K562 (cell line): ENCODE results near the gene ANKRD34A. TPM values are rescaled to one million over a fixed set of nuclear protein-coding genes. Genes with fewer than 3 reads are reported as not detected.

ENCODE experiments used
- ARID4B ChIP-seq: sonication (generic); formaldehyde crosslinking; IDR thresholded peaks from 2 replicates; pipeline ENCODE4 v1.8.0; 2022; ENCODE audit warnings: mild to moderate bottlenecking, missing genetic modification reagents
- CBX5 ChIP-seq: IDR thresholded peaks from 2 replicates; pipeline ENCODE4 v1.6.1; 2014; ENCODE audit warnings: low read depth, borderline replicate concordance
- CCNT2 ChIP-seq: IDR thresholded peaks from 2 replicates; pipeline ENCODE4 v1.6.1; 2011; ENCODE audit warnings: borderline replicate concordance, low read depth, mild to moderate bottlenecking, moderate library complexity, mixed read lengths, low read length; ENCODE audit not compliant: insufficient read length; ENCODE audit errors: extremely low read depth
- CHD1 ChIP-seq: fragments of 200-600 bp; sonication (generic); IDR thresholded peaks from one replicate; pipeline ENCODE4 v1.6.1; 2012; ENCODE audit warnings: mild to moderate bottlenecking, moderate library complexity, low read length, inconsistent platforms
- DIDO1 ChIP-seq: fragments of 450-650 bp; IDR thresholded peaks from 2 replicates; pipeline ENCODE4 v1.6.1; 2016; ENCODE audit warnings: low read depth, missing biosample characterization, missing genetic modification characterization
- E2F4 ChIP-seq: sonication (generic); formaldehyde crosslinking; IDR thresholded peaks from 2 replicates; pipeline ENCODE4 v1.8.0; 2022; ENCODE audit warnings: mild to moderate bottlenecking, low read depth, missing genetic modification reagents
- E2F8 ChIP-seq: fragments of 450-650 bp; IDR thresholded peaks from 2 replicates; pipeline ENCODE4 v1.7.1; 2018; ENCODE audit warnings: mild to moderate bottlenecking, low read depth; ENCODE audit not compliant: partially characterized antibody
- EP400 ChIP-seq: fragments of 450-650 bp; IDR thresholded peaks from 2 replicates; pipeline ENCODE4 v1.6.1; 2017; ENCODE audit warnings: antibody characterized with exemption, mild to moderate bottlenecking, moderate library complexity
- FIP1L1 ChIP-seq: fragments of 200-400 bp; formaldehyde crosslinking; IDR thresholded peaks from 2 replicates; pipeline ENCODE4 v1.6.1; 2018; ENCODE audit warnings: mild to moderate bottlenecking, low read depth, low read length; ENCODE audit not compliant: poor library complexity, severe bottlenecking
- GTF2A2 ChIP-seq: IDR thresholded peaks from 2 replicates; pipeline ENCODE4 v1.6.1; 2016; ENCODE audit warnings: mild to moderate bottlenecking, missing genetic modification characterization, missing compliant biosample characterization
- GTF2E2 ChIP-seq: fragments of 200-800 bp; sonication (Bioruptor generic); IDR thresholded peaks from 2 replicates; pipeline ENCODE4 v1.6.1; 2016; ENCODE audit warnings: missing genetic modification characterization, missing compliant biosample characterization
- MTA3 ChIP-seq: fragments of 450-650 bp; formaldehyde crosslinking; IDR thresholded peaks from 2 replicates; pipeline ENCODE4 v1.6.1; 2017; ENCODE audit warnings: mild to moderate bottlenecking, borderline replicate concordance
- ZMIZ1 ChIP-seq, 2 experiments: fragments of 150-350 bp in 1 of 2; IDR thresholded peaks; 2 replicates each; pipeline ENCODE4 v1.6.1; 2012 to 2016; ENCODE audit warnings: low read depth in 2 of 2, low read length in 2 of 2, mild to moderate bottlenecking in 1 of 2, moderate library complexity in 1 of 2
- ZNF311 ChIP-seq: fragments of 250-450 bp; sonication (Bioruptor Pico); IDR thresholded peaks from 2 replicates; pipeline ENCODE4 v1.4.0; 2020; ENCODE audit warnings: mild to moderate bottlenecking, moderate library complexity
- ZNF551 ChIP-seq: fragments of 250-450 bp; sonication (Bioruptor Pico); IDR thresholded peaks from 2 replicates; pipeline ENCODE4 v1.5.0; 2021; ENCODE audit warnings: mild to moderate bottlenecking, moderate library complexity
- polyA plus RNA-seq, 8 experiments: library from polyadenylated mRNA; depleted of rRNA in 4 of 8; stranded (reverse) in 5 of 8; unstranded in 3 of 8; fragments of >200 nt; fragmentation: Nextera tagmentation in 2 of 8; fragmentation: Illumina TruSeq in 1 of 8; extraction: Ambion mirVana in 2 of 8; extraction: Trizol in 1 of 8; gene quantifications; 2 replicates each; pipeline versions ENCODE4 v1.2.1 to v1.2.3, GENCODE V29; 2011 to 2014; ENCODE audit warnings: inconsistent platforms in 1 of 8, missing spikeins in 1 of 8
- total RNA-seq, 7 experiments: library from RNA; depleted of rRNA in 6 of 7; stranded (reverse); fragments of >200 nt in 6 of 7; fragmentation: Illumina TruSeq in 2 of 7; extraction: Trizol in 2 of 7; gene quantifications; 2 replicates each; pipeline versions ENCODE4 v1.2.1 to v1.2.3, GENCODE V29; 2011 to 2021; ENCODE audit warnings: low replicate concordance in 1 of 7

The ANKRD34A gene
- total and polyA plus RNA-seq, 9 of the 15 experiments (the other 6 are each of a cell fraction or from before 2014, with no cell fraction given), result 0.06 to 1.6 (median 0.43) TPM

- TF ChIP-seq ARID4B (no peak), FIP1L1 (no peak), ZNF551 (CRISPR knock-in tag) (no peak), GTF2A2 (no peak), EP400 (no peak), MTA3 (0 out of 2 replicates have a peak, but pooled peaks have one; percentile 51), ZNF311 (no peak), CCNT2 (no peak), E2F8 (no peak), DIDO1 (tag) (no peak), ZMIZ1 (IDR thresholded peaks at IDR 0.05; ENCODE audit: low read depth in 2 of 2, low read length in 2 of 2) (no peak), CHD1 (no peak), E2F4 (CRISPR knock-in tag) (no peak), GTF2E2 (tag) (peak; percentile 89), CBX5 (no peak)
Observed at GRCh38 chr1:145964328-145965118, at the start of gene ANKRD34A, which contains the start of gene POLR3GL (continued).
